NCI-H1930 (cell line): ENCODE results near the gene BSCL2.
"Not testable (repeated sequence)": the region's sequence is repeated elsewhere in the genome, so short reads cannot be mapped to it uniquely, and the experiment has no call there.

Experiments
- DNase-seq, 2 experiments: peaks; one replicate each; lab custom pipeline; 2025; lab: John Stamatoyannopoulos, UW

Gene BSCL2

DNA sequence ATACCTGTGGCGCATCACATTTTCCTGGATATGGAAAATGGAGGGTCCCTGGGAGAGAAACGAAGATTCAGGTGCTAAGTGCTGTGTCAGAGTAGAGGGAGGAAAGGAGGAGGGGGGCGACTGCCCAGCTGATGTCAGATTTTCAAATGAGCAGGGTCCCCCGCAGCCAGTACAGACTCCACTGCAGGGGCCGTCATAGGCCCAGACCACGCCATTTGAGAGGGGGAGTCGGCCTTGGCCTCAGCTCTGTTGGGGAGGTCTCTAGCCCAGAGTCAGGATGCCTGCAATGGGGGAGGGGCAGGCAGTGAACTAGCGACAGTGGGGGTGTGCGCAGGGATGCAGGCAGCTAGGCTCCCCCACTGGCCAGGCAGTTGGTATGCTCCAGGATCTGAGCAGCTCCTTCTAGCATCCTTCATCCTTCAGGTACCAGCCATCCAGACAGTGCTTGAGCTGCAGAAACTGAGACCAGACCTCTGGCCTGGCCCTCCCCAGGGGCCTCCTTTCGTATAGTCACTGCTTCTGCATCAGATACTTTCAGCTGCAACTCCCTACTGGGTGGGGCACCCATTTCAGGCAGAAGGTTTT, at the start of gene BSCL2, which contains the start of gene GNG3:
BSCL2 (minus strand) TSS at position 148 of the 585 bp plus-strand sequence. CDS start 229 bp downstream, outside the sequence.
GNG3 (plus strand) TSS at position 400 of the 585 bp plus-strand sequence. CDS start 620 bp downstream, outside the sequence.
- DNase-seq: peak; percentile 24 to 27

DNA sequence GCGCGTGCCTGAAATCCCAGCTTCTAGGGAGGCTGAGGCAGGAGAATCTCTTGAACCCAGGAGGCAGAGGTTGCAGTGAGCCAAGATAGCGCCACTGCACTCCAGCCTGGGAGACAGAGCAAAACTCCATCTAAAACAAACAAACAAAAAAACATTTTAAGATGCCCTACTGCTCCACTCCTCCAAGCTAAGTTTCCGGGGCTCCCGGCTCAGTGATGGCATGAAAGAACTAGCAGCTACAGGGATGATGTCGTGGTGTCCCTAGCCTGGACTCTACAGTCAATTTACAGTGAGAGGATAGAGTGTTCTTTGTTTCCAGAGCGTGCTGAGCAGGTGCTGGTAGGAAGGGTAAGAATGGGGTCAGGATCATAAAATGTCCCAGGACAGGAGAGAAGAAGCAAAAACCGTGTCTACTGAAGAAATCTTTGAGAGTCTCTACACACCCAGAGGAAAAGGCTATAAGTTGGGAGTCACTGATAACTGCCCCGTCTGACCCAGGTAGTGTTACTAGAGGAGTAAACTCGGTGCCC, 47.9 kb upstream of the BSCL2 start:
- no peak for DNase-seq

DNA sequence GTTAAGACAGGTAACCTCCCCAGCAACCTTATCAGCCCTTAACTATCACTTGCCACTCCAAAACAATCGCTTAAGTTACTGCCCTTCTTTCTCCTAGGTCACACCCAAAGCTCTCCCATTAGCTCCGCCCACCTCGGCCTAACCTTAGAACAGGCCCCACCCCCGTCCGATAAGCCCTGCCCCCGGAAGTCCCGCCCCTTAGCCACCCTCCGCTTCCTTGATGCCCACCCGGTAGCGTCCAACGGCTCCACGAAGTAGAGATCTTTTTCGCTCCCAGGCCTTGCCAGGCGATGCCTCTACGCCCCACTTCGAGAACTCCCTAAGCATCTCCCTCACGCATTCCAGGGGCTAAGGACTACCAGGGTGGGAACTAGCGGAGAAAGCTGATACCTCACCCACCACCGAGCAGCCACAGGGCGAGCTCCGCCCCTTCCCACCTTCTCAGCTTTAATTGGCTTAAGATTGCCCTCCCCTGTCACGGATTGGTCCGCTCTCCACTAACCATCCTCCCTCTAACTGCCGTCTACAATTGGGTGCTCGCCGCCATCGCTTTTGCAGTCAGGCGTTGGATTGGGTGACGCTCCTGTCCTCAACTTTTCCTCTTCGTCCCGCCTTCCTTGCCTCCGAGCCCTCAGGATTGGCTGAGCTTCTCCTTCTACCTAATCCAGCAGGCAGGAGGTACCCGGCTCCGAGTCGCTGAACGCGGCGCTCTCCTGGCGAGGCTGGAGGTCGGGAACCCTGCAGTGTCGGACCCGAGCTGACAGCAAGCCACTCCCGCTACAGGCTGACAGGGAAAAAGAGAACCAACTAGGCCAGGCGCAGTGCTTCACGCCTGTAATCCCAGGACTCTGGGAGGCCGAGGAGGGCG, 46.7 kb upstream of the BSCL2 start, which contains the start of gene ZBTB3:
ZBTB3 (minus strand) TSS at position 425 of the 868 bp plus-strand sequence. CDS start 496 bp downstream, outside the sequence.
- DNase-seq: peak; percentile 97 to 98

DNA sequence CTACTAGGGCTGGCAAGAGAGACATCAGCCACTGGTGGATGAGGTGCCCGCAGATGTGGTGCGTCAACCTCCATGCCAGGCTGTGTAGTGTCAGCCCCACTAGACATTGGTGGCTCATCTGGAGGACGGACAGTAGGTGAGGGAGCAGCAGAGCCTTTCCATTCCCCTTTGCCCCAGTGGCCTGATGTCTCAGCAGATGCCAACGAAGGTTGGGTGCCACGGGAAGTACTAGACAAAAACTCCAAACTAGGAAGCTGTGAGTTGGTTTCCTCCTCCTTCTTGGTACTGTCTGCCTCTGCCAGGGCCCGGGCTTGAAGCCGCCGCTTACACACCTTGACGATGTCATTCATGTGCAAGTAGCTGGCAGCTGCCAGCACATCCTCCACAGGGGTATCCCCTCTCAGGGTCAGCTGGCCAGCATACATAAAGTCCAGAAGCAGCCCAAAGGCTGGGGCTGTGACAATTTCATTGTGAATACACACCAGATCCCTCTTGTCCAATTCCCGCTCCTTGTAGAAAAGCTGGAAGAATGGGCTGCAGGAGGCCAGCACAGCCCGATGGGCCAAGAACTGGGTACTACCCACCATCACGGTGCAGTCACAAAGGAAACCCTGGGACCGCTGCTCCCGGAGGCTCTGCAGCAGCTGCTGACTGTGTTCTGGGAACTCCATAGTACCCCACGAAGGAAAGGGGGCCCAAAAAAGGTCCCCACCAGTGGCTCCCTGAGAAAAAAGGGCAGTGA, 45.9 kb upstream of the BSCL2 start:
- DNase-seq: no peak

DNA sequence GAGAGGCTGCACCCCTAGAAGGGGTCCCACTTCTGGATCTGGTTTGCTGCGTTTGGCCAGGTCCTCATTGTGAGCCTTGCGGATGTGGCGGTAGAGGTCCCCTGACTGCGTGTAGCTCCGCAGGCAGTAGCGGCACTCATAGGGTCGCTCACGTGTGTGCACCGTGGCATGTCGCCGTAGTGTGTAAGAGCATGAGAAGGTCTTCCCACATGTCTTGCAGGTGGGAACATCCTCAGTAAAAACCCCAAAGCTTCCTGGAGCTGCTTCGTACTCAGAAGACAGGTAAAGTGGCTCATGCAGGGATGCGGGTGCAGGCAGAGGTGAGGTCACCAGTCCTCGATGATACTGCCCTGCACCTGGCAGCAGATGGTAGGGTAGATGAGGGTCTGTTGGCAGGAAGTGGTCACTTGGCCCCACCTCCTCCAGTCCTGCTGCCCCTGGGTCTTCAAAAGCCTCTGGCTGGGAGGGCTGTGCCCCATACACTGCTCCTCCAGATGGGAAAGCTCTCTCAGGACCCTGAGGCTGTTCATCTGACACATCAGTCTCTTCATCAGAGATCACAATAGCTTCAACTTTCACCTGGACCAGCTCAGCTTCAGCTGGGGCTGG, 45.1 kb upstream of the BSCL2 start:
- DNase-seq: no peak

DNA sequence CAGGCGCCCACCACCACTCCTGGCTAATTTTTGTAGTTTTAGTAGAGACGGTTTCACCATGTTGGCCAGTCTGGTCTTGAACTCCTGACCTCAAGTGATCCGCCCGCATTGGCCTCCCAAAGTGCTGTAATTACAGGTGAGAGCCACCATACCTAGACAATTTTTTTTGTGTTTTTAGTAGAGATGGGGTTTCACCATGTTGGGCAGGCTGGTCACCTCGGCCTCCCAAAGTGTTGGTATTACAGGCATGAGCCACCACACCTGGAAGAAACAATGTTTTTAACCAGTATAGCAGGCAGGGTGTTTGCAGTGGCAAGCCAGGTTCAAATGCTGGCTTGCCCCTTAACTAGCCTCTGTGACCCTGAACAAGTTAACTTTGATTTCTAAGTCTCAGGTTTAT, 42.7 kb upstream of the BSCL2 start:
- DNase-seq: not testable (repeated sequence)

DNA sequence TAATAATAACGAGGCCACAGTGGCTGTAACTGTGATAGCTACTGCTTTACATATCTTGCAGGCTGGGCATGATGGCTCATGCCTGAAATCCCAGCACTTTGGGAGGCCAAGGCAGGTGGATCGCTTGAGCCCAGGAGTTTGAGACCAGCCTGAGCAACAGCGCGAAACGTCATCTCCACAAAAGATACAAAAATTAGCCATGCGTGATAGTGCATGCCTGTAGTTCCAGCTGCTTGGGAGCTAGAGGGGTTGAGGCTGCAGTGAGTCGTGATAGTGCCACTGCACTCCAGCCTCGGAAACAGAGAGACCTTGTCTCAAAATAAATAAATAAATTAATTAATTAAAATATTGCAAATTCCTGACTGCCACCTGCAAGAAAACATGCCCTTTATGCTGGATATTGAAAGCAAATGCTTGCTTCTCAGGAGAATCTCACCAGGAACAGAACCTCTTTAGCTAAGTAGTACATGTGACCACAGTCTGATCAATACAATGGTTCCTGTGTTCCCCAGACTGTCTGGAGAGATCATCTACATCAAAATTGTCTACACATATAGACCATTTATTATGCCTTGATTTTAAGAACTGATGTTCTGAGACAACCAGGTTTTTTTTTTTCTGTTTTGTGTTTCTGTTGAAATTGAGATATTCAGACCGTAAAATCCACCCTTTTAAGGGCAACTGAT, 40.4 kb upstream of the BSCL2 start:
- DNase-seq: no peak

DNA sequence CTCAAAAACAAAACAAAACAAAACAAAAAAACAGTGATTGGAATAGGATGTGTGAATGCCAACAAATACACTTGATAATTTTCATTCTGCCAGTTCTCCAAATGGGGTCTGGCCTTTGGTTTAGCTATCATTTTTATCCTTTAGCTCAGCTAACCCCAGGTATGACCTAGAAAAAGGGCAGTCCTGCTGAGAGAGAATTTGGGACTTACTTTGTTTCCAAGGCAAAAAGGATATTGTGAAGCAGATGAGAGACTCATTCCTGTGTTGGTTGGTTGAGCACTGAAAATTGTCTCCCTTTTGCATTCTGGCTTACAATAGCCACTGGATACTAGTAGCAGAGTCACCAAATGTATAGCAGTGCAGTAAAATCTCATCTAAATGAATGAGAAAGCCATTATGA, 30.0 kb upstream of the BSCL2 start:
- no peak for DNase-seq

DNA sequence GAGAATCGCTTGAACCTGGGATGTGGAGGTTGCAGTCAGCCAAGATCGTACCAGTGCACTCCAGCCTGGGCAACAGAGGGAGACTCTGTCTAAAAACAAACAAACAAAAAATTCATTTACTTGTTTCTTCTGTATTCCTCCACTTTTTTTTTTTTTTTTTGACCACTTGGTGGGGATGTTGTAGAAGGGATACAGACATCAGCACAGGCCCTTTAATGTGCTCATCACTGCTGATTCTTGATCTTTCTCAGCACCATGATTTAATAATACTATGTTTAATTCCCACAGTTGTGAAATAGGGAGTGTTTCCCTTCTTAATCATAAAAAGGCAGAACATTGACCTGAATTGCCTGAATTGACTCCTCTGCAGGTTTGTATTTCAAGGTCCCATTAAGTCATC, 25.6 kb upstream of the BSCL2 start:
- DNase-seq: no peak

DNA sequence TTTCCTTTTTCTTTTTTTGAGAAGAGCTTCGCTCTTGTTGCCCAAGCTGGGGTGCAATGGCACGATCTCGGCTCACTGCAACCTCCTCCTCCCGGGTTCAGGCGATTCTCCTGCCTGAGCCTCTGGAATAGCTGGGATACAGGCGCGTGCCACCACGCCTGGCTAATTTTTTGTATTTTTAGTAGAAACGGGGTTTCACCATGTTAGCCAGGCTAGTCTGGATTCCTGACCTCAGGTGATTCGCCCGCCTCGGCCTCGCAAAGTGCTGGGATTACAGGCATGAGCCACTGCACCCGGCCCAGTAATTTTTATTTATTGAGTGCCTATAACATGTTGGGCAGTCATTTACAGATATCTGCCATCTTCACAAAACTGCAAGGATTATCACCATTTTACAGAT, 22.9 kb upstream of the BSCL2 start:
- not testable (repeated sequence) for DNase-seq

DNA sequence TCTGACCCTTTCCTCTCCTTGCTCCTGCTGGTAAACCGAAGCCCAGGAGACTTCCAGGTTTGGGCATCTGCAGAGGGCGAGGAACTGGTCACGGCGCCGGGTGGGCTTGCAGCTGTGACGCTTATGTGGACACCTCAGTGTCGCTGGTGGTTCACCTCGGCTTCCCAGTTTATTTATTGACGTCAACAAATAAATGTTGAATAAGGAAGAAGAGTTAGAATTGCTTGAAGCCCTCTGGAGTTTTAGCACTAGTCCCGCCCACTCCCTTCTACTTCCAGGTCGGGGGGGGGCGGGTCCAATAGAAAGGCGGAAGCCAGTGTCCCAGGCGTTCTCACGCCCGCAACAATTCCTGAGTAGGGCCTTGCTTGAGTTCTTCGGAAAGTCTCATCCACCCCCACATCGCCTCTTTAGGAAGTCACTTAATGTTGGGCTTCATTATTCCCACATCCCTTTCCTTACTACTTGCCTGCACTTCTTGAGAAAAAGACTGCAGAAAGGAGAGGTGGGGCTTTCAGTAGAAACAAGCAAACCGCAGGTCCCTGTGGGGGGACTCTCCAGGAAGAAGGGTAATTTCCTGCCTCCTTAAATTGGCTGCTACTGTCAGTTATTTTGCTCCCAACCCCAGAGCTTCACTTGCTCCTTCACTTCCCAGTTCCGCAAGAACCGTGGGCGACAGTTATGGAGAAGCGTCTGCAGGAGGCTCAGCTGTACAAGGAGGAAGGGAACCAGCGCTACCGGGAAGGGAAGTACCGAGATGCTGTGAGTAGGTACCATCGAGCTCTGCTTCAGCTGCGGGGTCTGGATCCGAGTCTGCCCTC, 21.2 kb upstream of the BSCL2 start, which contains the start of gene TTC9C:
TTC9C (plus strand) TSS at position 316 of the 818 bp plus-strand sequence; CDS start at position 679, 363 bp downstream.
- DNase-seq: peak; percentile 76 to 82

DNA sequence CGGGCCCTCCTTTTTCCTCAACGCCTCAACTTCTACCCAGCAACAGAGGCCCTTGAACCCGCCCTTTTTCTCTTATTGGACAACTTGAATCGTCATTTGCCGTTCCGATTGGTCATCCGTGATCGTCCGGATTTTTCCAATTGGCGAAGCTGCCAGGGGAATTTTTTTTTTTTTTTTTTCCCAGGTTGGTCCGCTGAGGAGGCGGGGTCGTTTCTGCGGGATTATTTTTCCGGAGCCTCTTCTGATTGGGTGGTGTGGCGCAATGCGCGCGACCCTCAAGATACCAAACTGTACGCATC, 20.6 kb upstream of the BSCL2 start:
- DNase-seq: peak; percentile 96 to 98

DNA sequence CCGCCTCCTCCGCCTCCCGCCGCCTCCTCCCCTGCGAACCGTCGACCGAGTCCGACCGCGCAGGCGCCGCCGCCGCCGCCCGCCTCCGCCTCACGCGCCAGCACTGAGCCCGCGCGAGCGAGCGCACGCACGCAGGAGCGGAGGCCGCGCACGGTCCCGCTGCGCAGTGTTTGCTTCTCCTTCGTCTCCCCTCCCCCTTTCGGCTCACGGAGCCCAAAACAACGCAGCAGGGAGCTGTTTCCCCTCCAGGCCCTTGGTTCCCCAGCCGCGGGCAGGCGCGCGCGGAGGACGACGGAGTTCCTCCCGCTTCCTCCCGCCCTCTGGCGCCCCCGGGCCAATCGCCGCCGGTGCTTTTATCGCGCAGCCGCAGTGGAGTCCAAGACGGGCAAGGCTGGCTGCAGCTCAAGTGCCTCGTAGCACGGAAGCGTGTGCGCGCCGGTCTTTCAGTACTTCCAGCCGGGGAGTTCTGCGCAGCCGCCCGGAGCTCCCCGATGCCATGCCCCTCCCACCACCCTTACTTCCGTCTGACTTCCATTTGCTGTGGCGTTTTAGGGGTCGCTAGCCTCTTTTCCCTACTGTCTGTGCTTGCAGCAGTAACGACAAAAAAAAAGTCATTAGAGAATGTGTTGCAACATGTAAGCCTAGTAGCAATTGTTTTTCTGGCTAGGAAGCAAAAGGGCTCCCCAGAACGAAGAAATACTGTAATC, 20.1 kb upstream of the BSCL2 start, which contains the start of gene HNRNPUL2:
HNRNPUL2 (minus strand) TSS at position 293 of the 707 bp plus-strand sequence. CDS start 301 bp downstream, outside the sequence.
- peak; percentile 99 for DNase-seq

DNA sequence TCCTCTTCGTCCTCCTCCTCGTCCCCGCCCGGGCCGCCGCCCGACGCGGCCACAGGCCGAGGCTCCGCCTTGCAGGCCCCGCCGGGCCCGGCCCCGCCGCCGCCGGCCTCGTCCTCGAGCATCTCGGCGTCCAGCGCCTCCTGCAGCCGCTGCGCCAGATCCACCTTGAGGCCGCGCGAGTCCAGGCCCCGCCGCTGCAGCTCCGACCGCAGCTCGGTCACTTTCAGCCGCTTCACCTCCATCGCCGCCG, 19.6 kb upstream of the BSCL2 start:
- DNase-seq: no peak

DNA sequence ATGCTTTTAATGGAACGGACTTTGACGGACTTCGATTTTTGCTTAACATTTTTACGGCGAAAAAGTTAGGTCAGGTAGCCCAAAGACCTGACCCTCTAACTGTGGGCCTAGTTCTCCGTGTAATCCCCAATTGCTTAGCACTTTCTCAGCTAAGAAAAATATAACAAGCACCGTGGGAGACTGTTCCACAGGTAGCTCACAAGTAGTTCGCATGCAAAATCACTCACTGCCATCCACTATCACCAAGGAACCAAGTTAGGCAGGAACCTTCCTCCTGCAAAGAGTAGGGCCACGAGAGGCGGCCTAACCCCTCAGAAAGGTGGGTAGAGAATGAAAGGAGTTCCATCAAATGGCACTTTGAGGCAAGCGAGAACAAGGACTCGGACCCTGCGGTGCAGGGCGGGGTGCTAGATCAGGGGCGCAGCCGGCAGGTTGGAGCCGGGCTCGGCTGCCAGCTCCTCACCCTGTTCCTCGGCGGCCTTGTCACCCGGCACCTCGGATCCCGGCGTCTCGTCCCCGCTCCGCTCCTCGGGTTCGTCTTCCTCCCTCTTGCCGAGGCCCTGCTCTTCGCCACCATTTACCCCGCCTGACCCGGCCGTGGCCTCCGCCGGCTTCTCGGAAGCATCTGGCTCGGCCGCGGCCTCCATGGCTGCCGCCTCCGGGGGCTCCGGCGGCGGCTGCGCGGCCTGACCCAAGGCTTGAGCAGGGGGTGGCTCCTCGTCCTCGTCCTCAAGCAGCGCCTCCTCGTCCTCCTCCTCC, 19.1 kb upstream of the BSCL2 start:
- DNase-seq: no peak

DNA sequence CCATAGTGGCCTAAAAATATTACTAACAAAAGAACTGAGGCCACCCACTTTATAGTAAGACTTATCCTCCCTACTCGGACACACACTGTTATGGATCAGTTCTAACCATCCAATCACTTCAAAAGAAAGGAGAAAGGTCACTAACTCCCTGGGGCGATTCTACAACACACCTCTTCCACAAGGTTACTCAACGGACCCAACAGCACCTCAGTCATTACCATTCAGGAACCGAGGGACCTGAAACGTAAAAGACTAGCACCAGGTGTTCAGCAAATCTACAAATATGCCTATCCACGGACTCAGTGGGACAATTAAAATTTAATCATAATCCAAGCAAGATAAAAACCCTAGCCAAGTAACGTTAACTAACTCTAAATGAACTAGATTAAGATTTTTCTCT, 18.4 kb upstream of the BSCL2 start:
- DNase-seq: no peak

DNA sequence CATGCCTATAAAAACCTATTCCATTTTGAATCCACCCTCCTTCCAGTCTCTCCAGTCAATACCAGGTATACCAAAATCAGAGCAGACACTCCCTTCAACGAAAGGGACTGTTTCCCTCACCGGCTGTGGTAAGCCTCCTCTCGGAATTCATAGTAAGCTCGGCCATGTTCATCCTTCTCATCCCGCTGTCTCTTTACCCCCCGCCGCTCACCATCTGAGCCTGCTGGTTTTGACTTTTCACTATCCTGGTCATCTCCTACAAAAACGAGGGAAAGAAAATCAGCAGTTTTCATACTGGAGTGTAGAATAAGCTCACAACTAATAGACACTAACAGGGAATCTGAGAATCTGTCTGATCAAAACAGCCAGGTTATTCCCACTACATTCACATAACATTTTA, 16.9 kb upstream of the BSCL2 start:
- no peak for DNase-seq

DNA sequence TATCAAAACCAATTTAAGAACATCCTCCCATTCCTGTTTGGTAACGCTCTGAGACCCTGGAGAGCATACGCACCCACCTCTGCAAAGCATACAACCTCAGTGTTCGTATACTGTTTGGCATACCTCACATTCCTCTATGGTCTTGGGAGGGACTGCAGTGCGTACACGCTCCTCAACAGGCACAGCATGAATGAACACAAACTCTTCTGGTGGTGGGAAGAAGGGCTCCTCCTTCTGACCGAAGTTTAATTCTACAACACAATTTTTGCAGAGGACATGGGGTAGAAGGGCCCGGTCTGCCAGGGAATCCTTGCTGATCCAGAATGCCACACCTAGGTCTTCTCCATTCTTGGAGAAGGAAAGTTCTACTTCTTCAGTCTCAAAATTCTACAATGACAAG, 14.8 kb upstream of the BSCL2 start:
- DNase-seq: no peak
